Measurements from ENCODE around the gene PADI6.

The PADI6 gene

GRCh38 chr1:17437260-17437579 lies 65.2 kb downstream of the PADI6 start:
- DNase-seq = peak; percentile 27

- DNase-seq = no peak
These were observed 65.8 kb downstream of the PADI6 start for GRCh38 chr1:17437580-17438317.

- DNase-seq = peak; percentile 38
These were observed 66.6 kb downstream of the PADI6 start for GRCh38 chr1:17438318-17439249.

GRCh38 chr1:17439250-17440073 lies 67.5 kb downstream of the PADI6 start, which contains the start of gene RCC2:
Gene RCC2 (minus strand): TSS chr1:17439677. CDS start chr1:17438514, 1,163 bp downstream.
- DNase-seq = peak; percentile 82

- DNase-seq = no peak
These were observed 68.3 kb downstream of the PADI6 start for GRCh38 chr1:17440074-17440826.

GRCh38 chr1:17440827-17441168 lies 68.8 kb downstream of the PADI6 start:
- DNase-seq = no peak

- peak; percentile 74 for DNase-seq
These were observed 69.4 kb downstream of the PADI6 start for GRCh38 chr1:17441265-17441992.

- no peak for DNase-seq
These were observed 70.0 kb downstream of the PADI6 start for GRCh38 chr1:17441993-17442357.

GRCh38 chr1:17442841-17443240 lies 70.8 kb downstream of the PADI6 start:
- DNase-seq = no peak

GRCh38 chr1:17447501-17447992 lies 75.6 kb downstream of the PADI6 start:
- no peak for DNase-seq
